ENCODE results near the gene KIAA1549.

DNA sequence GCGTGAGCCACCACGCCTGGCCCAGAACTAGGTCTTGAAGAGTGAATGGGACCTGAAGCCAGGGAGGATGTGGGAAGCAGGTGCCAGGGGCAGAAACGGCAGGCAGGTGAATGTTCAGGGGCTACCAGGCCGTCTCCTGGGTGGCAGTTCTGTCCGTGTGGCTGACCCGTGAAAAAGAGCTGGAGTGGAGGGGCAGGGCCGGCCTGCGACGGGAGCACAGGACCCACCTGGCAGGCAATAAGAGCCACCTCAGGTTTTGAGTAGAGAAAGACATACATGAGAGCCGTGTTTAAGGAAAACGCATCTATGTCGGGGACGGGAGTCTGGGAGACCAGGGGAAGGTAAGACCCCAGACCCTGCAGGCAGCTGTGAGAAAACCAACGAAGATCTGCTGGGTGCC, 112.5 kb downstream of the KIAA1549 start:
- TF ChIP-seq, protein P1, sequence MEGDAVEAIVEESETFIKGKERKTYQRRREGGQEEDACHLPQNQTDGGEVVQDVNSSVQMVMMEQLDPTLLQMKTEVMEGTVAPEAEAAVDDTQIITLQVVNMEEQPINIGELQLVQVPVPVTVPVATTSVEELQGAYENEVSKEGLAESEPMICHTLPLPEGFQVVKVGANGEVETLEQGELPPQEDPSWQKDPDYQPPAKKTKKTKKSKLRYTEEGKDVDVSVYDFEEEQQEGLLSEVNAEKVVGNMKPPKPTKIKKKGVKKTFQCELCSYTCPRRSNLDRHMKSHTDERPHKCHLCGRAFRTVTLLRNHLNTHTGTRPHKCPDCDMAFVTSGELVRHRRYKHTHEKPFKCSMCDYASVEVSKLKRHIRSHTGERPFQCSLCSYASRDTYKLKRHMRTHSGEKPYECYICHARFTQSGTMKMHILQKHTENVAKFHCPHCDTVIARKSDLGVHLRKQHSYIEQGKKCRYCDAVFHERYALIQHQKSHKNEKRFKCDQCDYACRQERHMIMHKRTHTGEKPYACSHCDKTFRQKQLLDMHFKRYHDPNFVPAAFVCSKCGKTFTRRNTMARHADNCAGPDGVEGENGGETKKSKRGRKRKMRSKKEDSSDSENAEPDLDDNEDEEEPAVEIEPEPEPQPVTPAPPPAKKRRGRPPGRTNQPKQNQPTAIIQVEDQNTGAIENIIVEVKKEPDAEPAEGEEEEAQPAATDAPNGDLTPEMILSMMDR (IDR thresholded peaks at IDR 0.05) = no peak
- no peak for TF ChIP-seq POLR2A (IDR thresholded peaks at IDR 0.05)
- TF ChIP-seq EP300 (IDR thresholded peaks at IDR 0.05) = no peak

All from tibial nerve (tissue), 4 donors.